Measurements from ENCODE around the gene ZKSCAN3.
"Not testable (repeated sequence)": the region's sequence is repeated elsewhere in the genome, so short reads cannot be mapped to it uniquely, and the experiment has no call there.

ZKSCAN3 gene

GRCh38 chr6:28354688-28355554, 5.2 kb downstream of the ZKSCAN3 start:
- H3K4me1 Mint-ChIP-seq = peaks cover 44% of the 10 kb centered on the region
- peaks cover 20% of the 10 kb centered on the region for H3K36me3 Mint-ChIP-seq
- no peak for ATAC-seq
- H3K27me3 Mint-ChIP-seq = no peaks in the 10 kb centered on the region
- peaks cover 2% of the 10 kb centered on the region for H3K9me3 Mint-ChIP-seq
- peak overlapping the region; percentile 81 for H3K27ac Mint-ChIP-seq
- peak overlapping the region; percentile 94 for H3K4me3 Mint-ChIP-seq

GRCh38 chr6:28355743-28356665, 6.3 kb downstream of the ZKSCAN3 start:
- Mint-ChIP-seq H3K27me3 (no peaks in the 10 kb centered on the region), H3K4me1 (peaks cover 33% of the 10 kb centered on the region), H3K27ac (peak overlapping the region; percentile 81), H3K4me3 (peak overlapping the region; percentile 94), H3K36me3 (peaks cover 18% of the 10 kb centered on the region), H3K9me3 (peaks cover 2% of the 10 kb centered on the region)
- peak; percentile 81 for ATAC-seq

GRCh38 chr6:28356666-28357020, 6.9 kb downstream of the ZKSCAN3 start:
- Mint-ChIP-seq H3K9me3 (peaks cover 2% of the 10 kb centered on the region), H3K27me3 (no peaks in the 10 kb centered on the region), H3K4me3 (no peak overlapping the region), H3K4me1 (peaks cover 27% of the 10 kb centered on the region), H3K36me3 (peaks cover 16% of the 10 kb centered on the region), H3K27ac (peak overlapping the region; percentile 81)
- no peak for ATAC-seq

GRCh38 chr6:28357036-28357435, 7.3 kb downstream of the ZKSCAN3 start:
- H3K4me3 Mint-ChIP-seq = no peak overlapping the region
- ATAC-seq = no peak
- peak overlapping the region; percentile 81 for H3K27ac Mint-ChIP-seq
- H3K27me3 Mint-ChIP-seq = no peaks in the 10 kb centered on the region
- H3K4me1 Mint-ChIP-seq = peaks cover 24% of the 10 kb centered on the region
- H3K9me3 Mint-ChIP-seq = peaks cover 2% of the 10 kb centered on the region
- peaks cover 18% of the 10 kb centered on the region for H3K36me3 Mint-ChIP-seq

- not testable (repeated sequence) for H3K9me3 Mint-ChIP-seq, H3K4me3 Mint-ChIP-seq, H3K27me3 Mint-ChIP-seq, ATAC-seq, H3K27ac Mint-ChIP-seq
- H3K4me1 Mint-ChIP-seq = peaks cover 17% of the 10 kb centered on the region
- H3K36me3 Mint-ChIP-seq = peaks cover 35% of the 10 kb centered on the region
Measured at GRCh38 chr6:28359562-28359961, 9.8 kb downstream of the ZKSCAN3 start.

- Mint-ChIP-seq H3K9me3 (no peaks in the 10 kb centered on the region), H3K4me3 (no peak overlapping the region)
- no peak for ATAC-seq
Measured at GRCh38 chr6:28360961-28361360, 11.2 kb downstream of the ZKSCAN3 start.

GRCh38 chr6:28365590-28365989, 15.8 kb downstream of the ZKSCAN3 start:
- H3K27ac Mint-ChIP-seq = not testable (repeated sequence)

More at GRCh38 chr6:28360961-28361360, 11.2 kb downstream of the ZKSCAN3 start:
- Mint-ChIP-seq H3K27me3 (no peaks in the 10 kb centered on the region), H3K27ac (no peak overlapping the region), H3K4me1 (peaks cover 8% of the 10 kb centered on the region), H3K36me3 (peaks cover 49% of the 10 kb centered on the region)

GRCh38 chr6:28368522-28368921, 18.8 kb downstream of the ZKSCAN3 start:
- Mint-ChIP-seq H3K27me3 (no peaks in the 10 kb centered on the region), H3K4me1 (peaks cover 18% of the 10 kb centered on the region), H3K36me3 (peaks cover 31% of the 10 kb centered on the region), H3K4me3 (no peak overlapping the region), H3K27ac (no peak overlapping the region), H3K9me3 (no peaks in the 10 kb centered on the region)
- peak; percentile 94 for ATAC-seq

More at GRCh38 chr6:28365590-28365989, 15.8 kb downstream of the ZKSCAN3 start:
- not testable (repeated sequence) for H3K4me1 Mint-ChIP-seq, H3K27me3 Mint-ChIP-seq, ATAC-seq, H3K4me3 Mint-ChIP-seq, H3K9me3 Mint-ChIP-seq
- peaks cover 51% of the 10 kb centered on the region for H3K36me3 Mint-ChIP-seq

GRCh38 chr6:28369463-28369862, 19.7 kb downstream of the ZKSCAN3 start:
- H3K4me1 Mint-ChIP-seq = peaks cover 18% of the 10 kb centered on the region
- H3K4me3 Mint-ChIP-seq = no peak overlapping the region
- no peak for ATAC-seq
- H3K27ac Mint-ChIP-seq = no peak overlapping the region
- no peaks in the 10 kb centered on the region for H3K9me3 Mint-ChIP-seq
- no peaks in the 10 kb centered on the region for H3K27me3 Mint-ChIP-seq
- H3K36me3 Mint-ChIP-seq = peaks cover 23% of the 10 kb centered on the region

GRCh38 chr6:28370440-28370839, 20.7 kb downstream of the ZKSCAN3 start:
- ATAC-seq = no peak
- Mint-ChIP-seq H3K9me3 (no peaks in the 10 kb centered on the region), H3K4me3 (no peak overlapping the region), H3K36me3 (peaks cover 21% of the 10 kb centered on the region), H3K4me1 (peaks cover 18% of the 10 kb centered on the region), H3K27ac (no peak overlapping the region), H3K27me3 (no peaks in the 10 kb centered on the region)

GRCh38 chr6:28371280-28371679, 21.5 kb downstream of the ZKSCAN3 start:
- Mint-ChIP-seq H3K4me1 (peaks cover 18% of the 10 kb centered on the region), H3K27me3 (no peaks in the 10 kb centered on the region), H3K36me3 (peaks cover 16% of the 10 kb centered on the region), H3K9me3 (no peaks in the 10 kb centered on the region), H3K4me3 (no peak overlapping the region), H3K27ac (peak overlapping the region; percentile 76)
- no peak for ATAC-seq

- no peaks in the 10 kb centered on the region for H3K9me3 Mint-ChIP-seq
- peak; percentile 83 for ATAC-seq
- H3K27ac Mint-ChIP-seq = peak overlapping the region; percentile 76
- peak overlapping the region; percentile 26 for H3K4me3 Mint-ChIP-seq
- H3K27me3 Mint-ChIP-seq = no peaks in the 10 kb centered on the region
- H3K36me3 Mint-ChIP-seq = peaks cover 16% of the 10 kb centered on the region
- H3K4me1 Mint-ChIP-seq = peaks cover 18% of the 10 kb centered on the region
Measured at GRCh38 chr6:28371706-28372451, 22.1 kb downstream of the ZKSCAN3 start.

- no peak overlapping the region for H3K27ac Mint-ChIP-seq
- H3K4me1 Mint-ChIP-seq = peaks cover 10% of the 10 kb centered on the region
- peaks cover 23% of the 10 kb centered on the region for H3K36me3 Mint-ChIP-seq
- H3K27me3 Mint-ChIP-seq = no peaks in the 10 kb centered on the region
- no peak for ATAC-seq
- no peak overlapping the region for H3K4me3 Mint-ChIP-seq
- no peaks in the 10 kb centered on the region for H3K9me3 Mint-ChIP-seq
Measured at GRCh38 chr6:28373925-28374324, 24.2 kb downstream of the ZKSCAN3 start.

- no peak for ATAC-seq
- no peak overlapping the region for H3K27ac Mint-ChIP-seq
- H3K36me3 Mint-ChIP-seq = peaks cover 52% of the 10 kb centered on the region
- no peak overlapping the region for H3K4me3 Mint-ChIP-seq
- no peaks in the 10 kb centered on the region for H3K9me3 Mint-ChIP-seq
- peaks cover 18% of the 10 kb centered on the region for H3K4me1 Mint-ChIP-seq
- H3K27me3 Mint-ChIP-seq = no peaks in the 10 kb centered on the region
Measured at GRCh38 chr6:28377879-28378278, 28.1 kb downstream of the ZKSCAN3 start.

- ATAC-seq = no peak
- H3K27me3 Mint-ChIP-seq = no peaks in the 10 kb centered on the region
- H3K4me3 Mint-ChIP-seq = no peak overlapping the region
- peaks cover 2% of the 10 kb centered on the region for H3K9me3 Mint-ChIP-seq
- H3K27ac Mint-ChIP-seq = no peak overlapping the region
- H3K4me1 Mint-ChIP-seq = peaks cover 26% of the 10 kb centered on the region
- H3K36me3 Mint-ChIP-seq = peaks cover 57% of the 10 kb centered on the region
Measured at GRCh38 chr6:28378644-28379043, 28.9 kb downstream of the ZKSCAN3 start.
